ENCODE measurements around the gene SLC7A1.
"Not testable (repeated sequence)": the region's sequence is repeated elsewhere in the genome, so short reads cannot be mapped to it uniquely, and the experiment has no call there.

SLC7A1 gene

DNA sequence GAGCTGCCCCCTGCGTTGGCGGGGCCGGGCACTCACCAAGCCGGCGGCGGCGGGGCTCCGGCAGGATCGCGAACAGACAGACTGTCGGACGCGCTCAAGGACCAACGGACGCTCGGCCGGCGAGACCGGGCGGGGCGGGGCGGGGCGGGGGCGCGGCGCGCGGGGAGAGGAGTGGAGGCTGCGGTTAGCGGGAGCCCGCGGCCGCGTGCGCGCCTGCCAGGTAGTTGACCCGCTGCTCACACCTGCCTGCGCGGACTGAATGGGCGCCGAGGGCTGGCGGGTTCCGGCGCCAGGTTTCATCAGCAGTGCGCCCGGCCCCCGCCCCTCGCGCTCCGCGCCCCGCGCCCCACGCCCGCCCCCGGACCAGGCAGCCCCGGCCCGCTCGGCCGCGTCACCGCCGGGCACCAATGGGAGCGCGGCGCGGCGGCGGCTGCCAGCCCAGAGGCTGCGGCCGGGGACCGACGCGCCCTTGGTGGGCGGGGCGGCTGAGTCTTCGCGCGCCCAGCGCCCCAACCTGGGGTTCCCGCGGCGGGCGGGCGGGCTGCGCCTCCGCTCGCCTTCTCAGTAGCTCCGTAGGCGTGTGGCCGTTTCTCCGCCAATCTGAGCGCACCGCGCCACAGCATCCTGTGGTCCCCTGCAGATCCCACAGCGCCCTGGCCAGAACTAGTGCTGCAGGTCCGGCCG, at the start of gene SLC7A1:
TSS of gene SLC7A1 (minus strand) at position 309 of the 684 bp plus-strand sequence. CDS start 59,500 bp downstream, outside the sequence.
- DNase-seq (ENCODE audit: low spot score): peak; percentile 96
- TF ChIP-seq, protein P1, sequence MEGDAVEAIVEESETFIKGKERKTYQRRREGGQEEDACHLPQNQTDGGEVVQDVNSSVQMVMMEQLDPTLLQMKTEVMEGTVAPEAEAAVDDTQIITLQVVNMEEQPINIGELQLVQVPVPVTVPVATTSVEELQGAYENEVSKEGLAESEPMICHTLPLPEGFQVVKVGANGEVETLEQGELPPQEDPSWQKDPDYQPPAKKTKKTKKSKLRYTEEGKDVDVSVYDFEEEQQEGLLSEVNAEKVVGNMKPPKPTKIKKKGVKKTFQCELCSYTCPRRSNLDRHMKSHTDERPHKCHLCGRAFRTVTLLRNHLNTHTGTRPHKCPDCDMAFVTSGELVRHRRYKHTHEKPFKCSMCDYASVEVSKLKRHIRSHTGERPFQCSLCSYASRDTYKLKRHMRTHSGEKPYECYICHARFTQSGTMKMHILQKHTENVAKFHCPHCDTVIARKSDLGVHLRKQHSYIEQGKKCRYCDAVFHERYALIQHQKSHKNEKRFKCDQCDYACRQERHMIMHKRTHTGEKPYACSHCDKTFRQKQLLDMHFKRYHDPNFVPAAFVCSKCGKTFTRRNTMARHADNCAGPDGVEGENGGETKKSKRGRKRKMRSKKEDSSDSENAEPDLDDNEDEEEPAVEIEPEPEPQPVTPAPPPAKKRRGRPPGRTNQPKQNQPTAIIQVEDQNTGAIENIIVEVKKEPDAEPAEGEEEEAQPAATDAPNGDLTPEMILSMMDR (IDR thresholded peaks at IDR 0.05; ENCODE audit: borderline replicate concordance, control extremely low read depth, extremely low read depth, insufficient read depth, missing control alignments): no peak
- in situ Hi-C loops (cut with MboI; ENCODE audit: low sequenced_read_pairs, unreplicated experiment): no loop called here

DNA sequence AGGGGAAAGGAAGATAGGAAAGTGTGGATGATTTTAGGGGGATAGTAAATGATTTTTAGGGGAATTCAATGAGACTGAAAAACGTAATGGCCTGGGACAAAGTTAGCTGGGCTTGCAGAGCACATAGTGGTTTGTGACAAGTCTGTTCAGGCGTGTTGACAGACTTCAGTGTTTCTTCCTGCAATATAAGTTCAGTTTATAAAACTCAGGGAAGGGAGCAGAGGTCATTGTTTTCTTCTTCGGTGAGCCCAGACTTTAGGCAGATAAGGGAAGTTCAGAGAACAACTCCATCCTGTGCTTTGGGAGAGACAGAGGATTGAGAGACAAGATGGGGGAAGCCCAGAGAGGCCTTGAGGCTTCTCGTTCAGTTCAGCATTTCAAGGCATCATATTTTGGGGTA, 45.2 kb upstream of the SLC7A1 start:
- in situ Hi-C loops (cut with MboI; ENCODE audit: low sequenced_read_pairs, unreplicated experiment): no loop called here
- no peak for DNase-seq (ENCODE audit: low spot score)
- TF ChIP-seq, protein P1 (IDR thresholded peaks at IDR 0.05; ENCODE audit: borderline replicate concordance, control extremely low read depth, extremely low read depth, insufficient read depth, missing control alignments): no peak

DNA sequence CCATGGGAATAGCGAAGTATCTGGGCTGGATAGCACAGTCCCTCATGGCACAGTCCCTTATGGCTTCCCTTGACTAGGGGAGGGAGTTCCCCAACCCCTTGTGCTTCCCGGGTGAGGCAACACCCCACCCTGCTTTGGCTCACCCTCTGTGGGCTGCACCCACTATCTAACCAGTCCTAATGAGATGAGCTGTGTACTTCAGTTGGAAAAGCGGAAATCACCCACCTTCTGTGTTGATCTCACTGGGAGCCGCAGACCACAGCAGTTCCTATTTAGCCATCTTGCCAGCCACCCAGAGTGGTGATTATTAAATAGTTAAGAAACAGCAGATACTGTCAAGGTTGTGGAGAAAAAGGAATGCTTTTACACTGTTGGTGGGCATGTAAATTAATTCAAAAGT, 41.3 kb upstream of the SLC7A1 start:
- in situ Hi-C loops (cut with MboI; ENCODE audit: low sequenced_read_pairs, unreplicated experiment); DNase-seq (ENCODE audit: low spot score): not testable (repeated sequence)

DNA sequence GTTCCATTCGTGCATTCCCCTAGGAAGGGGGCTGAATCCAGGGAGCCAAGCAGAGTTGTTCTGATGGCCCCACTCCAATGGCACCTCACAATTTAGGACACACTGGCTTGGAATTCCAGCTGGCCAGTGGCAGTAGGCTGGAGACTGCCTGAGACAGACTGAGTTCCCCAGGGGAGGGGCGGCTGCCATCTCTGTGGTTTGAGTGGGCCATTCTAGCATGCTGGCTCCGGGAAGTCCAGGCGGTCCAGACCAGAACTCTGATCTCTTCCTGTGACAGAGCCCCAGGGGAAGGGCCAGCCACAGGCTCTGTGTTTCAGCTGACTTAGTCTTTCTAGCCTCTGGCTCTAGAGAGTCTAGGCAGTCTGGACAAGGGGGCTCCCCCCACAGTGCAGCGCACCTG, 29.5 kb upstream of the SLC7A1 start:
- in situ Hi-C loops (cut with MboI; ENCODE audit: low sequenced_read_pairs, unreplicated experiment): no loop called here
- no peak for DNase-seq (ENCODE audit: low spot score)
- TF ChIP-seq, protein P1 (IDR thresholded peaks at IDR 0.05; ENCODE audit: borderline replicate concordance, control extremely low read depth, extremely low read depth, insufficient read depth, missing control alignments): no peak

DNA sequence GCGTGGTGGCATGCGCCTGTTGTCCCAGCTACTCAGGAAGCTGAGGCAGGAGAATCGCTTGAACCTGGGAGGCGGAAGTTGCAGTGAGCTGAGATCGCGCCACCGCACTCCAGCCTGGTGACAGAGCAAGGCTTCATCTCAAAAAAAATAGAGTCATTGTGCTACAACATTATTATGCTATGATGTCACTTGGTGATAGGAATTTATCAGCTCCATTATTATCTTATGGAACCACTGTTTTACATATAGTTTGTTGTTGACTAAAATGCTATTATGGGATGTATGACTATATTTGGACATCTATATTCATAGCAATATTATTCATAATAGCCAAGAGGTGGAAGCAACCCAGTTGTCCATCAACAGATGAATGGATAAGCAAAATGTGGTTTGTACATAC, 26.4 kb upstream of the SLC7A1 start:
- TF ChIP-seq, protein P1 (IDR thresholded peaks at IDR 0.05; ENCODE audit: borderline replicate concordance, control extremely low read depth, extremely low read depth, insufficient read depth, missing control alignments): no peak
- DNase-seq (ENCODE audit: low spot score): no peak
- in situ Hi-C loops (cut with MboI; ENCODE audit: low sequenced_read_pairs, unreplicated experiment): no loop called here

DNA sequence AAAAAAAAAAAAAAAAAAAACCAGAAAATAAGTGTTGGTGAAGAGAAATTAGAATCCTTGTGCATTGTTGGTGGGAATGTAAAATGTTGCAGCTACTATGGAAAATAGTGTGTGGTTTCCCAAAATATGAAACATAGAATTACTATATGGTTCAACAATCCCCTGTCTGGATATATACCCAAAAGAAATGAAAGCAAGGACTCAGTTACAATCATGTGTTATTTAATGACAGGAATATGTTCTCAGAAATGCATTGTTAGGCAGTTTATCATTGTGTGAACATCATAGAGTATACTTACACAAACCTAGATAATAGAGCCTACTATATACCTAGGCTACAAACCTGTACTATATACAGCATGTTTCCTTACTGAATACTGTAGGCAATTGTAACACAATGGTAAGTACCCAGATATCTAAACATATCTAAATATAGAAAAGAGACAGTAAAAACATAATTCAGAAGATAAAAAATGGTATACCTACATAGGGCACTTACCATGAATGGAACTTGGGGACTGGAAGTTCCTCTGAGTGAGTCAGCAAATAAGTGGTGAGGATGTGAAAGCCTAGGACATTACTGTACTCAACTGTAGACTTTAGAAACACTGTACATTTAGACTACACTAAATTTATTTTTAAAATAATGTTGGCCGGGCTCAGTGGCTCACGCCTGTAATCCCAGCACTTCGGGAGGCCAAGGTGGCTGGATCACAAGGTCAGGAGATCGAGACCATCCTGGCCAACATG, 25.7 kb upstream of the SLC7A1 start:
- no peak for DNase-seq (ENCODE audit: low spot score)
- TF ChIP-seq, protein P1 (IDR thresholded peaks at IDR 0.05; ENCODE audit: borderline replicate concordance, control extremely low read depth, extremely low read depth, insufficient read depth, missing control alignments): no peak
- in situ Hi-C loops (cut with MboI; ENCODE audit: low sequenced_read_pairs, unreplicated experiment): no loop called here

DNA sequence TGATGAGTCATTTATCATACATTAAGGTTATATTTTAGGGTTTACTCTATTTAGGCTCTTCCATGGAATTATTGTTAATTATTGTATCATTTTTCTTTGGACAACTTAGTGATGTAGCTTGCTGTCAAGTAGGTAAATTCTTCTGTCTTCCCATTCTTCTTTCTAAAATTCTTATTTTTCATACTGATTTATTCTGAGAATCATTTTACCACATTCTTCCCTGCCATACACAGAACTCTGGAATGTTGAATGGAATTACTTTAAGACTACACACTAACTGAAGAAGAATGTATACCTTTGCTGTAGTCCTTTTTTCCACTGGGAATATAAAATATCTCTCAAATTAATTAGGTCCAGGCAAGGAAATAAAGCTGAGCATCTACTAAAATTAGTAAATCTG, 24.5 kb upstream of the SLC7A1 start:
- no peak for DNase-seq (ENCODE audit: low spot score)
- TF ChIP-seq, protein P1 (IDR thresholded peaks at IDR 0.05; ENCODE audit: borderline replicate concordance, control extremely low read depth, extremely low read depth, insufficient read depth, missing control alignments): no peak
- in situ Hi-C loops (cut with MboI; ENCODE audit: low sequenced_read_pairs, unreplicated experiment): no loop called here

Measured in GM13976 (cell line).